MG63 (cell line): ENCODE measurements around the gene WWOX. TPM values are rescaled to one million over a fixed set of nuclear protein-coding genes. Genes with fewer than 3 reads are reported as not detected.

Experiments used
- DNase-seq: peaks from one replicate; pipeline ENCODE4 v3.0.0-alpha.2; 2020
- H3K27me3 ChIP-seq: fragments of 250-450 bp; sonication (Bioruptor Pico); 2 replicates; pipeline ENCODE4 v1.5.1; 2020; ENCODE audit warnings: mild to moderate bottlenecking, moderate library complexity
- H3K36me3 ChIP-seq: fragments of 250-450 bp; sonication (Bioruptor Pico); 2 replicates; pipeline ENCODE4 v1.5.1; 2020; ENCODE audit warnings: mild to moderate bottlenecking, moderate library complexity
- H3K4me3 ChIP-seq: fragments of 250-450 bp; sonication (Bioruptor Pico); 2 replicates; pipeline ENCODE4 v1.5.1; 2020; ENCODE audit warnings: mild to moderate bottlenecking, moderate library complexity
- H3K9me3 ChIP-seq: fragments of 250-450 bp; sonication (Bioruptor Pico); 2 replicates; pipeline ENCODE4 v1.5.1; 2020; ENCODE audit warnings: mild to moderate bottlenecking, moderate library complexity
- total RNA-seq: library from RNA; depleted of rRNA; stranded (reverse); fragments of >200 nt; shearing (Covaris generic); gene quantifications from 2 replicates; pipeline ENCODE4 v1.2.3, GENCODE V29; 2014; ENCODE audit warnings: low replicate concordance

Gene WWOX
- total RNA-seq, 1 experiment from 2014 or later = 11.4 TPM

DNA sequence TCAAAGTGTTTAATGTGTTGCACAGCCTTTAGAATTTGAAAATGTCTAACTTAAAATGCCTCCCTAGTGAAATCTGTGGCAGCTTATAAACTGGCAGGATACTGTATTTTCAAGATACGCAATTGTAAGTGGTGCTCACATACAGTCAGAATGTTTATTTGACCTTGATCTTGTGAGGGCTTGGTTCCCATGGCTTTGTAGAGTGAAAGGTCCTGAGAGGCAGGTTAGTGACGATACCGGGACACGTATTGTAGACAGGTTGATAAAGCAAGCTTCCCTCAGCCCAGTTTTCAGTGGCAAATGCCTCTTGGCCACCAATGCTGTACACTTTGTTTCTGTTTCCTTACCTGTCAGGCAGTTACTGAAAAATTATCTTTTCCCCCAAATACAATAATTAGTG lies 1074.5 kb downstream of the WWOX start:
- Histone ChIP-seq H3K27me3 (no peaks in the 10 kb centered on the region), H3K9me3 (no peaks in the 10 kb centered on the region), H3K4me3 (no peak overlapping the region), H3K36me3 (no peaks in the 10 kb centered on the region)
- DNase-seq = no peak

DNA sequence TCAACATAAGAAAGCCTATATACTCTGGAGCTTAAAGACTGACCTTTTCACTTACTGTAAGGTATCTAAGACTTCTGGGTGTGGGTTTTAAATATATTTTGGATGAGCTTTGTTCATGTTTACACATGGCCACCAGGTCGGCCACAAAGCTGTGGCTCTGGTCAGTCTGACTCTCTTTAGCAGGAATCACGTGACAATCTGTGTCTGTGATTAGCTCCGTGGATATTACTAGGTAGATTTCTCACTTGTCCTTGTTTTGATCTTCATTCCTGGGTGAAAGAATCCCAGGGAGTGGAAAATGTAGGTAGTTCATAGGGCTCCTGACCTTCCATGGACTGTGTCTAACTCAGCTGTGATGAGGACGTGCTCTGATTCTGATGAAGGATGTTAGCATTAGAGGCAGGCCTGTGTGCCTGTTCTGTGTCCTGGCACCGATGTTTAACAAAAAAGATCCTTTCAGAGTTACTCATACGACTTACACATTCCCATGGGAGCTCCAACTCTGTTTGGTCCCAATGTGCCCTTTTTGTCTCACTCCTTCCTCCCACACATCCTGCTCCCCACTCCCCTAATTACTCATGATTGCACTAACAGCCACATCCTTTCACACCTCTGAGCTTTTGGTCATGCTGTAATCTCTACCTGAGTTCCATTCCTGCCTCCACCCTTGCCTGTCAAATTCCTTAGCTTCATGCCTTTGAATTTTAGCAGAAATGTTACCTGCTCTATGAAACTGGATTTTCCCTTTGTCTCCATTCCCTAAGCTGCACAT lies 1076.0 kb downstream of the WWOX start:
- Histone ChIP-seq H3K27me3 (no peaks in the 10 kb centered on the region), H3K36me3 (no peaks in the 10 kb centered on the region), H3K9me3 (no peaks in the 10 kb centered on the region), H3K4me3 (no peak overlapping the region)
- DNase-seq = no peak

DNA sequence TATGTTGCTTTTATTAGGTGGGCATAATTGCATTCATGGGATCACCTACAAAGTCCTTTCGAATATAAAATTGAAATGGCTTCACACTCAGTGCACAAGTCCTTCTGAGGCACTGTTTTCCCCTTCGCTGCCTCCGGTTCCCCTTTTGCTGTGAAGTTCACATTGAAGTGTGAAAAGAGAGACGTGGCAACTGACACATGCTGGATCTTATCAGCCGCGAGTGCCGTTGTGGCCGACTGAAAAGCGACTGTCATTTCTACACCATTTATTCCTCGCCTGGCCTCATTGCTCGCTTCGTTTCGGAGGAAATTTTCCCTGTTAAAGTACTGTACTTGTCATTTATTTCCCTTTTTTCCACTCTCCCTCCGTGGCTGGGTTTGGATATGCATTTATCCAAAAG lies 1077.6 kb downstream of the WWOX start:
- no peaks in the 10 kb centered on the region for H3K27me3 ChIP-seq
- DNase-seq = no peak
- H3K4me3 ChIP-seq = no peak overlapping the region
- no peaks in the 10 kb centered on the region for H3K36me3 ChIP-seq
- H3K9me3 ChIP-seq = no peaks in the 10 kb centered on the region

DNA sequence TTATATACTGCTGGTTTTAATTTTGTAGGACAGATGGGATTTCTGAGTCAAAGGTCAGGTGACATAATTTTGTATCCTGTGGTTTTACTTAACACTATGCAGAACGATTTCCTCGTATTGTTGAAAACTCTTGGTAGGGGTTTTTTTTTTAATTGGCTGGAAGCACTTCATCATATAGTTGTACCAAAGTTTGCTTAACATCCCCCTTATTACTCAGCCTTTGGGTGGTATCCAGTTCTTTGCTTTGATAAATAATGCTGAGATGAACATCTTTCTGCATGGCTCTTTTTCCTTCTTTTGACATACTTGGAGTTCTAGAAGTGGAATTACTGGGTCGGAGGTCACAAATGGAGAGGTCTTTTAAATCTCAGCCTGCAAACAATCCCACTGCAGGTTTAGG lies 1082.0 kb downstream of the WWOX start:
- no peaks in the 10 kb centered on the region for H3K27me3 ChIP-seq
- no peak for DNase-seq

DNA sequence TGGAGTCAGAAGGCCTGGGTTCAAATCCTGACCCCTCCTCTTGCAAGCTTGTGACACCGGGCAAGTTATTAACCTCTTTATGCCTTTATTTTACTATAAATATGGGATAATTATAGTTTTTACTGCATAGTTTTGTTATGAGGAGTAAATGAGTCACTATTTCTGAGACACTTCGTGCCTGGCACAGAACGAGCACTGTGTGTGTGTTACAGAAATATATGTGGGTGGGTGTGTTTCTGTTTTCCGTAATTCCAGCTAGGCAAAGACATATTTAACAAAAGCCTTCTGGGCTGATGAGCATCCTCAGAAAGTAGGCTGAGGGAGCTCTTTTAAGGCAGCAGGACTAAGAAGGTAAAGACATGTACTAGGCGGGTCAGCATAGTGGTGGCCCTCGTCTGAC lies 1083.2 kb downstream of the WWOX start:
- Histone ChIP-seq H3K4me3 (no peak overlapping the region), H3K36me3 (no peaks in the 10 kb centered on the region), H3K27me3 (no peaks in the 10 kb centered on the region), H3K9me3 (no peaks in the 10 kb centered on the region)
- peak; percentile 28 for DNase-seq

More for the DNA sequence above, 1082.0 kb downstream of the WWOX start:
- no peaks in the 10 kb centered on the region for H3K36me3 ChIP-seq
- no peak overlapping the region for H3K4me3 ChIP-seq
- H3K9me3 ChIP-seq = no peaks in the 10 kb centered on the region

DNA sequence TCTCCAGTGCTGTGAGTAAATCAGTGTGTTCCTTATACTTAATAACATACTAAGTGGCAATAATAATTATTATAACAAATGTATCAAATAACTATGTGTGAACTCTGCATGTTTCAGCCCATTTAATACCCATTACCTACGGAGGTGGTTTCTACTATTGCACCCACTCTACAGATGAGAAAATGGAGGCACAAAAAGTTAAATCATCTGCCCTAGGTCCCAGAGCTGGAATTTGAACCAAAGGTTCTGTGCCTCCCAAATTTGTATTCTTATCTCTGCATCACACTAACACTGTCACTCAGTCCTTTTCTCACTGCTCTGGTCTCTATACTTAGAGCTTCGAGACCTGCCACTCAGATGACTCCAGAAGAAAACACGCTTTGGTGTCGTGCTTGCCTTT lies 1084.1 kb downstream of the WWOX start:
- Histone ChIP-seq H3K9me3 (no peaks in the 10 kb centered on the region), H3K36me3 (no peaks in the 10 kb centered on the region), H3K4me3 (no peak overlapping the region), H3K27me3 (no peaks in the 10 kb centered on the region)
- DNase-seq = no peak

DNA sequence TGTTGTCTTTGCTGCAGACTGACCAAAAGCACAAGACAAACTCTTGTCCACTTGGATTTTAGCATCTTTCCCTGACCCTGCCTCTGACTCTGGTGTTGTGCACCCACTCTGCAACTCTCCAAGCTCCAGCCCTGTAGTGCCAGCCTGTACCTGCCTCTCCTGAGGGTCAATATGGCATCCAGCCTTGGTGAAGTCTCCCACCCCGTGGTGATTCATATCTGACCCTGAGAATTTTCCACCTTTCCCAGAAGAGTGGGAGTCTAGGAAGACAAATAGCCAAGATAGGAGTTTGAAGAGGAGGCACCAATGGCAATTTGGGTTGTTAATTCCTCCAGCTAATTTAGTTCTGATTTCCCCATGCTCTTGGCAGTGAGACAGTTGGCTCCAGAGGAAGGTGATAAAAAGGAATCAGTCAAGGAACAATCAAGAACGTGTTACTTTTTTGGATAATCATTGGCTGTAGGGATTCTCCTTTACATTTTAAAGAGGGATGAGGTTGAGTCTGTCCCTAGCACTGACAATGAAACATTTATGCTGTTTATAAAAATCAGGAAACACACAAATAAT lies 1085.1 kb downstream of the WWOX start:
- H3K9me3 ChIP-seq = no peaks in the 10 kb centered on the region
- H3K4me3 ChIP-seq = no peak overlapping the region
- no peaks in the 10 kb centered on the region for H3K27me3 ChIP-seq
- no peak for DNase-seq
- no peaks in the 10 kb centered on the region for H3K36me3 ChIP-seq

DNA sequence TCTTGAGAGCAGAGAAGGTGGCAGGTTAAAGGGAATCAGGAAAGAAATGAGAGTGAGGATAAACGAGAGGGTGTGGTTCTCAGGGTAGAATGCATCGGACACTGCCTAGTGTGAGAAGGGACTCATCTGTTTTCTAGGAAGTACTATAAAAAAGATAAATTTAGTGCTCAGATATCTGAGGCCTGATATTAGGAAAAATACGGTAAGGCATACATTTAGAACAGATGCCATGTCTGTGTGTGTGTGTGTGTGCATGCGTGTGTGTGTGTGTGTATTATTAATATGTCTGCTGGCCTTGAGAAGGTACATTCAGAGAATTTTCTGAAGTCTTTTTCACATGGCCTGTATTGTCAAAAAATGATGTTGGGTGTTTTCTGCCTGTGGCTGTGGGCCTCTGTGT lies 1086.3 kb downstream of the WWOX start:
- Histone ChIP-seq H3K9me3 (no peaks in the 10 kb centered on the region), H3K4me3 (no peak overlapping the region), H3K27me3 (no peaks in the 10 kb centered on the region), H3K36me3 (no peaks in the 10 kb centered on the region)
- DNase-seq = no peak

DNA sequence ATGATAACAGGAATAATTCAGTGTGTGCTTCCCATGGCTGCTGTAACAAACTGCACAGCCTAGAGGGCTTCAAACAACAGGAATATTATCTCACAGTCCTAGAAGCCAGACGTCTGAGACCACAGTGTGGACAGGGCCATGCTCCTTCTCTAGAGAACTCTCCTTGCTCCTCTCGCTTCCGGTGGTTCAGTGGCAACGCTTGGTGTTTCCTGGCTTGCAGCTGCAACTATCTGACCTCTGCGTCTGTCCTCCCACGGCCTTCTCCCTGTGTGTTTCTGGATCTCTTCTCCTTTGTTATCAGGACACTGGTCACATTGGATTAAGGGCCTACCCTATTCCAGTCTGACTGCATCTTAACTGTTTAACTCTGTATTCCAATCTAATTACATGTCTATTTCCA lies 1086.7 kb downstream of the WWOX start:
- Histone ChIP-seq H3K4me3 (no peak overlapping the region), H3K27me3 (no peaks in the 10 kb centered on the region), H3K9me3 (no peaks in the 10 kb centered on the region), H3K36me3 (no peaks in the 10 kb centered on the region)
- no peak for DNase-seq

DNA sequence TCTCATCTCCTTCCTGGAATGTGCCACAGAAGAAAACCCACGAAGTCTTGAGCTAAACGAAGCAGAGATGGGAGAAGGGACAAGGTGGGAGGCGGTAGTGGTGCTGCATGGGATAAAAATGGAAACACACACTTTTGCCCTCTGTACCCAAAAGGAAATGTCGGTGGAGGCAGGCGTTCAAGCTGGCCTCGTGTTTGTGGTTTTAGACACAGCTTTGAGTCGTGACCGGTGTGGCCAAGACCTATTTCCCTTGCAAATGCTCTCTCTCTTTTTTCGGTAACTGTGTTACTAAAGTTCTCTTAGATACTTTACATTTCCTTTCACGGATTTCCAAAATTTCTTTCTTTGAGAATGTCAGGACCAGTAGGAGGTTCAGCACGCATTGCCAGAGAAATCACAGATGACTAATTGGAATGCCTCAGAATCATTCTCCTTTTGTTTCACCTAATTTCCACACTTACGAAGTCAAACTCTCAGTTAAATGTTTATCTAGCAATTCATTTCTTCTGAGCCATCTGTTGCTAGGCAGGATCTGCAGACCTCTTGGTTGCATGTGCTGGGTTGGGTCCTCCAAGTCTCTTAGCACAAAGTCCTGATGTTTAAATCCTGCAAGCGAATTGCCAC lies 1088.8 kb downstream of the WWOX start:
- DNase-seq = no peak
- Histone ChIP-seq H3K4me3 (no peak overlapping the region), H3K27me3 (no peaks in the 10 kb centered on the region), H3K36me3 (no peaks in the 10 kb centered on the region), H3K9me3 (no peaks in the 10 kb centered on the region)

DNA sequence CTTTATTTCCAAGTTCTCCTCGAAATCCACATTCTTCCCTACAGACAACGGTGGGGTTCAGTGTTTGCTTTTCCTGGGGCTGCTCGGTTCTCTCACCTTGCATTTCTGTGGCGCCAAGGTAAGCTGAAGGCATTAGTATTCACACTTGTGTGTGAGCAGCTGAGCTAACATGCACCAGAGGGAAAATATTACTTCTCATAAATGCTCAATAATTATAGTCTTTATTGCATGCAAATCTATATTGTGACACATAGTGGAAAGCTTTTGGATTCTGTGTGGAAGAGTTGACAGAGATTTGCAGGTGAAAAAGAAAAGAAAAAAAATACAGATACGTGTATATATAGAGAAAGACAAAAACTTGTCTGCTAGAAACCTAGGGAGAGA lies 1089.3 kb downstream of the WWOX start:
- H3K9me3 ChIP-seq = no peaks in the 10 kb centered on the region
- no peak for DNase-seq
- H3K36me3 ChIP-seq = no peaks in the 10 kb centered on the region
- H3K4me3 ChIP-seq = no peak overlapping the region
- no peaks in the 10 kb centered on the region for H3K27me3 ChIP-seq

DNA sequence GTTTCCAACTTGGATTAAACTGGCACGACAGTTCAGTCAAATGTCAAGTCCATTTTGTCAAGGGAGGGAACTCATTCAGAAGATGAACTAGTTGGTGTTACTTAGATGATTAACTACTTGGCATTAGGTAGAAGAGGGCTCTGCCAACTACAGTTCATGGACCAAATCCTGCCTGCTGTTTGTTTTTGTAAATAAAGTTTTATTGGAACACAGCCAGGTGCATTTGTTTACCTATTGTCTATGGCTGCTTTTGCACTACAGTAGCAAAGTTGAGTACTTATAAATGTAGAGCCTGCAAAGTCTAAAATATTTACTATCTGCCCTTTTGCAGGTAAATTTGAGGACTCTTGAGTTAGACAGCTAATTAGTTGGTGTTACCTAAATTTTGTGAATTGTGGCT lies 1091.1 kb downstream of the WWOX start:
- Histone ChIP-seq H3K9me3 (no peaks in the 10 kb centered on the region), H3K36me3 (no peaks in the 10 kb centered on the region), H3K27me3 (no peaks in the 10 kb centered on the region), H3K4me3 (no peak overlapping the region)
- DNase-seq = no peak

DNA sequence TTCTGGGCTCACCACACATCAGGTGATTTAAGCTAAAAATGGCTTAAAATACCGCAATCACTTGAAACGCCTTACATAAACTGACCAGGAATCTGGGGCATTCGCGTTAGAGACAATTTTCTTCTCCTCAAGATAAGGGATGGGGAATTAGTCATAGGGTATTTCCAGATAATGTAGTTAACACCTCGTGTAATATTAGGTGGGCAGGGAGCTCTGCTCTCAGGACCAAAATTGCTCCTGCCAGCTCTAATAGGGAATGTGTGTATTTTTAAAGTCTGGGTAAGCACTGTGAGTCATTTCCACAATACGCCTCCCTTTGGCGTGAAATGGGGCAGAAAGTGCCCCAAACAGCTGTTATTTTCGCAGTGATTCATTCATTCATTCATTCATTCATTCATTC lies 1092.5 kb downstream of the WWOX start:
- no peak for DNase-seq
- no peaks in the 10 kb centered on the region for H3K27me3 ChIP-seq
- no peaks in the 10 kb centered on the region for H3K9me3 ChIP-seq
- no peak overlapping the region for H3K4me3 ChIP-seq
- no peaks in the 10 kb centered on the region for H3K36me3 ChIP-seq

DNA sequence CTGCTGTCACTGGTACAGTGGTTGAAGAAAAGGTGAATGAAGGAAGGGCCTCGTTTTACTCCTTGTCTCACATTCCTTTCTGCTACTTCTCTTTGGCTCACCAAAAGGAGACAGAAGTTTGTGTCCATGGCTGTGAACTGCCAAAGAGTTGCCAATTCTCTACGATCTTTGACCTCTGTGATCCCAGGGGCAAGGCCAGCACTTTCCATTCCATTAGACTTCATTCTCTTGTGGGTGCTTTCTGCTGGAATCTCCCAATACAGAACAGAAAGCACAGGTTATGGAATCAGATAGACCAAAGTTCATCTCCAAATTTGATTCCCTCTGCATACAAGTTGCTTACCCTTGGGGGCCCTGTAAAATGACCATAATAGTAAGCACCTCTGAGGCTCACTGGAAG lies 1093.5 kb downstream of the WWOX start:
- H3K9me3 ChIP-seq = no peaks in the 10 kb centered on the region
- H3K36me3 ChIP-seq = no peaks in the 10 kb centered on the region
- no peak overlapping the region for H3K4me3 ChIP-seq
- DNase-seq = no peak
- H3K27me3 ChIP-seq = no peaks in the 10 kb centered on the region

DNA sequence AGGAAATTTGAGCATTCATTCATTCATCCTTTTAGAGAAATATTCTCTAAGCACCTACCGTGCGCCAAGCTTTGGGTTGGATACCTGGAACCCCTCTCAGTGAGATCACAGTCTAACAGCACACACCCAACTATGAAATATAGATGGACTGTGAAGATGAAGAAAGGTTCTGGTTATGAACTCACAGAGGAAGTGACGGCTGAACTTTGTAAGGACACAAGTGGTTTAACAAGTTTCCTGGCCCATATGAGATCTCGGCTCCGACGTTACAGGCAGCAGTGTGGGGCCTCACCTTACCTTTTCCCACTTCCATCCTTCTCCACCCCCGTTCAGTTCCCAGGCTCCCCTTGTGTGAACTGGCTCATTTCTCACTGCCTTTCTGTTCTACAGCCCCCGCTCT lies 1094.8 kb downstream of the WWOX start:
- no peak overlapping the region for H3K4me3 ChIP-seq
- H3K27me3 ChIP-seq = no peaks in the 10 kb centered on the region
- no peak for DNase-seq
- H3K9me3 ChIP-seq = no peaks in the 10 kb centered on the region
- H3K36me3 ChIP-seq = no peaks in the 10 kb centered on the region

DNA sequence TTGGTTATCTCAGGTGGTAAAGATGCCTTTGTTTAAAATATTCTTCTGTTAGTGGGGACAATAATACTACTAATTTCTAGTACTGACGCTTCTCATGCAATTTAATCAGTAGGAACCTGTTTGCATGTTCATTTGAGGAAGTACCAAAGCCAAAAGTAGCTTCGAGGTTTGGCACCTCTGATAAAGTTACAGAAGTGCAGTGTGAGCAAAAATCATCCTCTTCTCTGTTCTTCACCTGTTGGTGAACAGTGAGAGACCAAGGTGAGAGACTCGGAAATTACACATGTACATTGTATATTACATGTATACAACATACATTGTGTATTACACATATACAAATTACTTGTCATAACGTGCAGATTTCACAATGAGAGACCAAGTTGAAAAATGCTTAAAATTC lies 1096.5 kb downstream of the WWOX start:
- H3K4me3 ChIP-seq = no peak overlapping the region
- no peak for DNase-seq
- no peaks in the 10 kb centered on the region for H3K36me3 ChIP-seq
- no peaks in the 10 kb centered on the region for H3K27me3 ChIP-seq
- H3K9me3 ChIP-seq = no peaks in the 10 kb centered on the region

DNA sequence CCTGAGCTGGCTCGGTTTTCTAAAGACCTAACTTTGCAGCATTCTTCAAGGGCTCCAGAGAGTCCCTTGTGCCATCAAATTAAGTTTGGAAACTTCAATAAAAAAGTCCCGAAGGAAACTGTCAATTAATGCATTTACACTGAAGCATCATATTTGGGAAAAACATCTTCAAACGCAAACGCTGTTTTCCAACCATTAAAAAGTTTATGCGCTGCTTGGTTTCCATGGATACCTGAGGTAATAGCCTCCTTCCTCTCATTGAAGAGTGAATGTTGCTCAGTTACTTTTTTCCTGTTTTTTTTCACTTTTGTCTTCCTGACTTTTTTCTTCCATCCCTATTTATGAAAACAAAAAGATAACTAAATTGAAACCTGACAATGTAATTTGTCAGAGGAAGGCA lies 1102.0 kb downstream of the WWOX start:
- Histone ChIP-seq H3K27me3 (no peaks in the 10 kb centered on the region), H3K9me3 (no peaks in the 10 kb centered on the region), H3K4me3 (no peak overlapping the region), H3K36me3 (no peaks in the 10 kb centered on the region)
- DNase-seq = no peak

DNA sequence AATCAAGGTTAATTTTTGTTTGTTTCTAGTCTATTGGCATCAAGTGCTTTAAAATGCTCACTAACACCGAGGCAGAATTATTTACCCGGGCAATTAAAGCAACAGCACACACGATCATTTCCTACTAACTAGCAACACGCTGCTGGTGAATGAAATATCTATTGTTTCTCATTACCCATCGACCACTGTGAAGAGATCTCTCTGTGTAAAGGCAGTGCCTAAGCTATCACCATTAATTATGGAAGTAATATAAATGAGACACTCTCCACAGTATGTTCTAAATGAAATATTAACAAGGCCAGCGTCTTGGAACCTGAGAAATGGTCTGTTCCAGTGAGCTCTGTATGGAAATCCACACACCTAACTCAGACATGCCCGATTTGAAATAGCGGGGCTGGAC lies 1103.5 kb downstream of the WWOX start:
- Histone ChIP-seq H3K4me3 (no peak overlapping the region), H3K27me3 (no peaks in the 10 kb centered on the region), H3K9me3 (no peaks in the 10 kb centered on the region), H3K36me3 (no peaks in the 10 kb centered on the region)
- DNase-seq = no peak
